Mucosa of rectum (tissue), 2 donors: ENCODE results near the gene PSKH1.
"Not testable (repeated sequence)": the region's sequence is repeated elsewhere in the genome, so short reads cannot be mapped to it uniquely, and the experiment has no call there.

Experiments
- H3K27ac ChIP-seq, 2 donors: one replicate each; pipeline ENCODE4 v1.7.0; 2013; ENCODE audit warnings: inconsistent platforms in 2 of 2, low read depth in 2 of 2, low read length in 2 of 2
- H3K27me3 ChIP-seq, 2 donors: one replicate each; pipeline ENCODE4 v1.7.0; 2013; ENCODE audit warnings: low read length in 2 of 2; ENCODE audit not compliant: control insufficient read depth in 2 of 2, insufficient read depth in 2 of 2
- H3K36me3 ChIP-seq, 2 donors: one replicate each; pipeline ENCODE4 v1.7.0; 2013; ENCODE audit warnings: low read length in 2 of 2; ENCODE audit not compliant: control insufficient read depth in 2 of 2, insufficient read depth in 2 of 2
- H3K4me1 ChIP-seq, 2 donors: one replicate each; pipeline ENCODE4 v1.7.0; 2013; ENCODE audit warnings: low read length in 2 of 2, mild to moderate bottlenecking in 1 of 2; ENCODE audit not compliant: control insufficient read depth in 2 of 2, insufficient read depth in 2 of 2
- H3K4me3 ChIP-seq, 2 donors: one replicate each; pipeline ENCODE4 v1.7.0; 2013; ENCODE audit warnings: low read length in 2 of 2
- H3K9ac ChIP-seq, 2 donors: one replicate each; pipeline ENCODE4 v1.7.0; 2013; ENCODE audit warnings: low read length in 2 of 2, low read depth in 1 of 2, mild to moderate bottlenecking in 1 of 2
- H3K9me3 ChIP-seq, 2 donors: one replicate each; pipeline ENCODE4 v1.7.0; 2013; ENCODE audit warnings: low read length in 2 of 2; ENCODE audit not compliant: control insufficient read depth in 2 of 2
- donor health status: healthy.
- donor health status: Normal muscosa, but diverticular disease.

PSKH1 gene

DNA sequence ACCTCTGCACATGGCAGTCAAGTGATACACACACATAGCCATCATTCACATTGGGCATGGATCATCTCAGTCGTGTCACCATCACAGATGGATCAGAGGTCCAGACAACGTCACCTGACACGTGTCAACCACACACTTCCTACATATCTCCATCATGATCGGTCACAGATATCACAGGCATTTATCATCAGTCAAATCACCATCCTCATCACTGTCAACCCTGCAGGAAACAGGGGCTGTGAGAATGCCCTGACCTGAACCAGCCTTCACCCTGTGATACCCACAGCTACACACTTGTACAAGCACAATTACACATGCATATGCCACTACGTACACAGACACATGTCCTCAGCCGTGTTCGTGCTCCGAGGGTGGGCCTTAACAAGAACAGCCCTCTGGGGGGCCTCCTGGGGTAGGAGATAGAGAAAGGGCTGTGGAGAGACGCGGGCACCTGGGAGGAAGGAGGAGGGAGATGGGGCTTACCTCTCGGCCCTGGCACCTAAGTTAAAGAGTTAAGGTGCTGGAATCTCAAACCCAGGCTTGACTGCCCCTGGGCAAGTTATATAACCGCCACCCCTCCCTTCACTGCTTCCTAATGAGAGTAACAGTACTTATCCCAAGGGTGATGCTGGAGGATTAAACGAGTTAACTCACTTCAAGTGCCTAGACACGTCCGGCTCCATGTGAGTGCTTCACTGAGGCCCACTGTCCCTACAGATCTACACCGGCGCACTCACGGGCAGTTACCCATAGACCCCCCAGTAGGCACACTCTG, 74.3 kb downstream of the PSKH1 start:
- H3K27me3 ChIP-seq, result peaks cover 2 to 4% of the 10 kb centered on the region in 2 donors

DNA sequence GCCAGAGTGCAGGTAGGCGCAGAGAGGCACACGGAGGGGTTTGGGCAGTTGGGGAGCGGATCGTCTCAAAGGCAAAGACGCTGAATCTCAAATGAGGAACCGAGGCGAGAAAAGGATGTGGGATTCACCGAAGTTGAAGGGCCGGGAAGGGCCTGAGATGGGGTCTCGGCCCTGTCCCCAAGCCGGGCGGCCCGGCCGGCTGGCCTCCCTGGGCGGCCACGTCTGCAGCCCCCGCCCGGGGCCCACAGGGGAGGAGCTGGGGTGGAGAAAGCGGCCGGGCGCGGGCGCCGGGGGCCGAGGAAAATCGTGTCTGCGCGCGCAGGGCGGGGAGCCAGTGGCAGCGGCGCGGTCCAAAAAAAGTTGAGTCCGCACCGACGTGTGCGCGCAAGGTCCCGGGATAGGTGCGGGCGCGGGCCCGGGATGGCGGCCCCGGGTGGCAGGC, 74.9 kb downstream of the PSKH1 start:
- Histone ChIP-seq H3K4me3 (peak overlapping the region; percentile 64 to 74), H3K27ac (peak overlapping the region; percentile 82 to 89), H3K9me3 (no peaks in the 10 kb centered on the region), H3K36me3 (no peaks in the 10 kb centered on the region), H3K4me1 (peaks cover 11 to 24% of the 10 kb centered on the region in 2 donors), H3K9ac (peak overlapping the region; percentile 34 to 77), H3K27me3 (peaks cover 2 to 4% of the 10 kb centered on the region in 2 donors)

More for the DNA sequence above, 74.3 kb downstream of the PSKH1 start:
- Histone ChIP-seq H3K9ac (peak overlapping the region; percentile 34 to 77), H3K27ac (peak overlapping the region; percentile 82 to 89), H3K36me3 (peaks cover 0 to 1% of the 10 kb centered on the region in 2 donors), H3K4me3 (peak overlapping the region; percentile 64 to 74), H3K9me3 (no peaks in the 10 kb centered on the region), H3K4me1 (peaks cover 11 to 24% of the 10 kb centered on the region in 2 donors)

DNA sequence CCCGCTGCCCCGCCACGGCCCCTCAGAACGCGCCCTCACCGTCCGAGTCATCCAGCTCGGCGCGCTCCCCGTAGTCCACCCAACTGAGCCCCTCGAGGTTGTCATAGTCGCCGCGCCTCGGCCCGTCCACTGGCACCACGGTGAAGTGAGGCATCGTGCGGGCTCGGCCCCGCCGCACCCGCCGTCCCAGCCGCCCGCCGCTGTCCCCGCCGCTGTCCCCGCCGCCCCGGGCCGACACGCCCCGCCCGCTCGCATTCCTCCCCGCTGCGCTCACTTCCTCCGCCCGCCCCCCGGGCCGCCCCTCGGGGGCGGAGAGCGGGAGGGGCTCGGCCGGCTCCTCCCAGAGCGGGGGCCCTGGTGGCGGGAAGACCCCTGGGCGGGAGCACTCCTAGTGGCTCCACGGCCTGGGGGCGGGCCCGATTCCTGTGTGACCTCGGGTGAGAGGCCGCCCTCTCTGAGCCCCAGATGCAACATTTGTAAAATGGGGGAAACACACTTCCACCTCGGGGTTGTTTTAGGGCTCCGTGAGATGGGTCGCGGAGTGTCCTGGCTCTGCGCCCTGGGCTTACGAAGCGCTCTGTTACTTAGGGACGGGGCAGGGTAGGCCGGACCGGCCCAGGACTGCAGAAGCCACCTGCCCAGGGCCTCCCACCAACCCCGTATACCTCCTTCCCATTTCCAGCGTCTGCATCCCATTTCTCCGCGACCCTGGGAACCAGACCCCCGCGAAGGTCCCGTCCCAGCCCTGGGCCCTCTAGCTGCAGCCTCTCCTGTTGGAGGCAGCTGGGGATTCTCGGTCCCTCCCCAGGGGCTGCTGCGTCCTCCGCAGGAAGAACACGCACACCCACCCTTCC, 75.6 kb downstream of the PSKH1 start, which contains the start of gene SLC12A4:
TSS of gene SLC12A4 (minus strand) at position 238 of the 854 bp plus-strand sequence. CDS start at position 154, 84 bp downstream.
- Histone ChIP-seq H3K36me3 (no peaks in the 10 kb centered on the region), H3K9me3 (no peaks in the 10 kb centered on the region), H3K4me3 (peak within 1 kb of the TSS; percentile 74 to 79), H3K27ac (peak within 1 kb of the TSS; percentile 82 to 89), H3K9ac (peak within 1 kb of the TSS; percentile 68 to 77), H3K4me1 (peaks cover 11 to 24% of the 10 kb centered on the region in 2 donors), H3K27me3 (peaks cover 2 to 4% of the 10 kb centered on the region in 2 donors)

DNA sequence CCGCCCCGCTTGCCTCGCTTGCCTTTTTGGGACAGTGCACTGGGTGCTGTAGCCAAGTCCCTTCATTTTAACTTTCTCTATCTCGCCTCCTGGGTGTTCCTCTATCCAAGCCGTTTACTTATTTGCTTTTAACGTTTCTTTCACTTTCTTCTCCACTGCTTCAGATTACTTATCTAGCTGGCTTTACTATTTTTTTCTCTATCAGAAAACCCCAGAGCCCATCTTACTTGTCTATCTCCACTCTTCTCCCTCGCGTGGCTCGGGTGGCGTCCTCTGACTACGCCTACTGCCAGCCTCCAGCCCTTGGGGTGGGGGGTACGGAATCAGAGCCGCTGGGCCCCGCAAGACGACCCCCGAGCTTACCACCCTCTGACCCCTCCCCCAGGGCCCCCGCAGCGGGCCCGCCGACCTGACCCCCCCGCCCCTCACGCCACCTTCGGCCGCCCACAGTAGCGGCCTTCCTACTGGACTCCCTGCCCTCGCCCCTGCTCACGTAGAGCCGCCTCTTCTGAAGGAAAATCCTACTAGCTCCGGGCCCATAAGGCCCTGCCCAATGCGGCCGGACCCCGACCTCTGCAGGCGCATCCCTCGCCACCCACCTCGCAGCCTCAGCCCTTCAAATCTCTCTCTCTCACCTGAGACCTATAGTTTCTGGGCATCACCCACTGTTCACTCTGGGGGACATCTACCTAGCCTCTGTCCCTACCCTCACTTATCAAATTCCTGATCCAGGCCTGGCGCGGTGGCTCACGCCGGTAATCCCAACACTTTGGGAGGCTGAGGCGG, 76.4 kb downstream of the PSKH1 start:
- peak overlapping the region; percentile 82 to 89 for H3K27ac ChIP-seq

DNA sequence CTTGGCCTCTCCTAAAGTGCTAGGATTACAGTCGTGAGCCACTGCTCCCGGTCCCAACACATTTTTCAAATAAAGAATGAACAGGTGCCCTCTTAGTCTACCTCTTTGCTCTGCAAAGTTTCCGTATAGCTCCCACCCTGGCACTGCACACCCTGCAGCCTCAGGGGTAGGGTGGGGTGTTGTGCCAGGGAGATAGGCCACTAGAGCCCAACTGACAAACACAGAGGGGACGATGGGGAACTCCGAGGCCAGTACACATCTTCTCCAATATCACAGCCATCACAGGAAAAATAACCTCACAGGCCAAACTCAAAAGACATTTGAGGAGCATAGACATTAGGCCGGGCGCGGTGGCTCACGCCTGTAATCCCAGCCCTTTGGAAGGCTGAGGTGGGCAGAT, 78.1 kb downstream of the PSKH1 start:
- peaks cover 11 to 13% of the 10 kb centered on the region in 2 donors for H3K4me1 ChIP-seq
- H3K27me3 ChIP-seq, result peaks cover 2 to 4% of the 10 kb centered on the region in 2 donors
- no peak overlapping the region for H3K9ac ChIP-seq
- no peaks in the 10 kb centered on the region for H3K36me3 ChIP-seq
- H3K9me3 ChIP-seq, result no peaks in the 10 kb centered on the region
- no peak overlapping the region for H3K4me3 ChIP-seq
- no peak overlapping the region for H3K27ac ChIP-seq

More for the DNA sequence above, 76.4 kb downstream of the PSKH1 start:
- no peaks in the 10 kb centered on the region for H3K36me3 ChIP-seq
- H3K9me3 ChIP-seq, result no peaks in the 10 kb centered on the region
- peak overlapping the region; percentile 68 to 77 for H3K9ac ChIP-seq
- H3K4me1 ChIP-seq, result peaks cover 11 to 22% of the 10 kb centered on the region in 2 donors
- peak overlapping the region; percentile 74 to 79 for H3K4me3 ChIP-seq
- peaks cover 2 to 4% of the 10 kb centered on the region in 2 donors for H3K27me3 ChIP-seq

DNA sequence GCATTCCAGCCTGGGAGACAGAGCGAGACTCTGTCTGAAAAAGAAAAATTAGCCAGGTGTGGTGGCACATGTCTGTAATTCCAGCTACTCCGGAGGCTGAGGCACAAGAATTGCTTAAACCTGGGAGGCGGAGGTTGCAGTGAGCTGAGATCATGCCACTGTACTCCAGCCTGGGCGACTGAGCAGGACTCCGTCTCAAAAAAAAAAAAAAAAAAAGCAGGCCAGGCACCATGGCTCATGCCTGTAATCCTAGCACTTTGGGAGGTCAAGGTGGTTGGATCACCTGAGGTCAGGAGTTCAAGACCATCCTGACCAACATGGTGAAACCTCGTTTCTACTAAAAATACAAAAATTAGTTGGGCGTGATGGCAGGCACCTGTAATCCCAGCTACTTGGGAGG, 79.2 kb downstream of the PSKH1 start:
- H3K4me3 ChIP-seq, H3K9me3 ChIP-seq, H3K4me1 ChIP-seq, H3K9ac ChIP-seq, H3K27ac ChIP-seq, H3K27me3 ChIP-seq, H3K36me3 ChIP-seq: not testable (repeated sequence)

DNA sequence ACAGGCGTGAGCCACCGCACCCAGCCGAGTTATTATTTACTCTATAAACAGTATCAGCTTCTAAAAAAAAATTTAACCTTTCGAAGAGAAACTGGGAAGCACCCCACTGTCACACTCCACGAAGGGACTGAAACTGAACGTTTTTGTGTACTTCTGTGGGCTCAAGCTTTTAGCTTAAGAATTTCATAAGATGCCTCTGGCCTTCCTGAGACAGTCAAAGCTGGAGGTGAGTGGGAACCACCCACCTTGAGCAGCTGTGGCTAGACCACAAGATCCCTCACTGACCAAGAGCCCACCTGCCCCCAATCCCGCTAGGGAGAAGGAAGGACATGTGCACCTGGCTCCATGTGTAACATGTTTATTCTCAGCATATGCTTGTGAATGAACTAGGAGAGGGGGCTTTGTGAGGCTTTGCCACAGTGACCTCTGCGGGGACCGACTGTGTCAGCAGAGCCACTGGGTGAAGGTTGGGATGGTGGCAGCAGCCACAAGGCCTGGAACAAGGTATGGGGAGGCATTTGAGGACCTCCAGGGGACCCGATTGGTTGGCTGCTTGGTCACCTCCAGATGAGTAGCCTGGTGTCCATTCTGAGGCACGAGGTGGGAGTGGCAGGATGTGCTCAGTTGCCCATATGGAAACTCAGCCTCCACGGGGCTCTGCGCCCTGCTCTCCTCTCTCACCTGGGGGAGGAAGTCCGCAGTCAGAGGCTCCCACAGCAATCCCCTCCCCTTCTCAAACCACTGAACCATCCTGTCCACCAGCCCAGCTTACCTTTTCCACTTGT, 82.5 kb downstream of the PSKH1 start:
- Histone ChIP-seq H3K4me3 (no peak overlapping the region), H3K4me1 (no peaks in the 10 kb centered on the region), H3K9ac (no peak overlapping the region), H3K27me3 (no peaks in the 10 kb centered on the region), H3K9me3 (no peaks in the 10 kb centered on the region), H3K27ac (peak overlapping the region in 1 of 2 donors; percentile 56), H3K36me3 (no peaks in the 10 kb centered on the region)

DNA sequence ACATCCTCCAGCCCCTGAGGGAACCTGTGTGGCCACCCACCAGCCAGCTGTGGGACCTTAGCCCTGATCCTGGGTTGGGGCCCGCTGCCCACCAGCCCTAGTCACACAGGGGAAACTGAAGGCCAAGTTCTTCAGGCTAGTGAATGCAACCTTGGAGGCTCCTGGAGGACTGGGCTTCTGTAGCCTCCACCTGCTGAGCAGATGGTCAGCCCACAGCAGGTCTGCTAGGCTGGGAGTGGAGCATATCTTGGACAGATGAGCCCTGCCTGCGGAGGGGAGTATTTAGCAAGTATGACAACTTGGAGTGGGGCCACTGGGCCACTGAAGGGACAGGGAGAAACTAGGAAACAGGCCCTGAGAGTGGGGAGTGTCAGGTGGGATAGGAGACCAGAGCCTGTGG, 83.2 kb downstream of the PSKH1 start:
- Histone ChIP-seq H3K9me3 (no peaks in the 10 kb centered on the region), H3K4me3 (no peak overlapping the region), H3K9ac (no peak overlapping the region), H3K27me3 (no peaks in the 10 kb centered on the region), H3K27ac (no peak overlapping the region), H3K4me1 (no peaks in the 10 kb centered on the region), H3K36me3 (no peaks in the 10 kb centered on the region)

DNA sequence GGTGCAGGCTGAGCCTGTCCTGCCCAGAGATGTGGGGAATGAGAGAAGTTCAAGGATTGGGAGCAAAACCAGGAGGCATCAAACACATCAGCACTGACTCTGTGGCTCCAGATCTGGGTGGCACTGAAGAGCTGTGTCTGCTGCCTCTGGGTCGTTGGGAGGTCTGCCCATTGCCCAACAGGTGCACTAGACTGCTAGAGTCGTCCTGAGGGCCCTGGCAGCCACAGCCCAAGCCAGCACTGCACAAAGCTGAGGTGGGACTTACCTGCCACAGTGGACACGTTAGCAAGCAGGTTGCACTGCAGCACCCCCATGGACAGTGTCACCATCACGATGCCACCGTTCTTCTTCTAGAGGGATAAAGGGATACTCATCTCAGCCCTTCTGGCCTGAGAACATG, 84.0 kb downstream of the PSKH1 start:
- Histone ChIP-seq H3K4me3 (no peak overlapping the region), H3K9me3 (no peaks in the 10 kb centered on the region), H3K9ac (no peak overlapping the region), H3K36me3 (no peaks in the 10 kb centered on the region), H3K4me1 (no peaks in the 10 kb centered on the region), H3K27me3 (no peaks in the 10 kb centered on the region), H3K27ac (no peak overlapping the region)
